Body of pancreas (tissue), 4 donors: ENCODE data around the gene D2HGDH.

Experiments
- CTCF ChIP-seq, 7 experiments: fragments of 450-650 bp in 4 of 7; fragments of 200-600 bp in 3 of 7; sonication (generic) in 3 of 7; IDR thresholded peaks; one replicate each; pipeline ENCODE4 v1.5.1; 2016 to 2019; ENCODE audit warnings: antibody characterized with exemption in 7 of 7
- POLR2A ChIP-seq, 3 donors: fragments of 450-650 bp; IDR thresholded peaks; one replicate each; pipeline ENCODE4 v1.6.1; 2016; ENCODE audit warnings: antibody characterized with exemption in 3 of 3, mild to moderate bottlenecking in 2 of 3

- TF ChIP-seq CTCF (IDR thresholded peaks at IDR 0.05) (no peak), POLR2A (IDR thresholded peaks at IDR 0.05) (no peak)
Measured at GRCh38 chr2:241690202-241690717, 44.2 kb upstream of the D2HGDH start.
